ENCODE measurements around the gene NAV2. TPM values are rescaled to one million over a fixed set of nuclear protein-coding genes. Genes with fewer than 3 reads are reported as not detected.

NAV2 gene
- total RNA-seq, 1 experiment from 2014 or later: 46.3 TPM

DNA sequence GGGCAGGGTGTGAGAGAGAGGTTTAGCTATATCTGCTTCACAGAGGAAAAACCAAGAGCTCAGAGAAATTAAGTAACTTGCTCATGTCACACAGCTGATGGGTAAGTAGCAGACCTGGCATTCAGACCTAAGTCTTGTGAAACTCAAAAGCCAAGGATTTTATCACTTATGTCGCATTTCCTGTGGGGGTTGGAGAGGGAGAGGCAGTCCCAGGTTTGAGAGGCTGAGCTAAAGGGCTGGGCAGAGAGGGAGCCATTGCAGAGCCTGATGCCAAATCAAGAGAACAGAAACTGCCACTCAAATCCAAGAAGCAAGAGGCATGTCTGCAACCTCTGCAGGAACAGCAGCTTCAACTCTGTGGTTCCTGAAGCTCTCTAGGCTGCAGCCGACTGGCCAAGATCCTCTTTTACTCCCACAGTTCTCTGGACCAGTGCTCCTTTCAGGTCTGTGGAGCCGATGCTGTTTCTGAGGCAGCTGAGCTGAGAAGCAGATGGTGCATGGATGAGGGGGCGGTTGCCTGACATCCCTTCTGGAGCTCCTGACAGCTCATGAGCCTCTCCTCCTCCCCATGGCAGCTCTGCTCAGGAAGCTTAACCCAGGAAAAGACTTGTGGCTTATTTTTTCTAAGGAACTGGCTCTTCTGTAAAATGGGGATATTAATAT is 47.6 kb upstream of the NAV2 start:
- TF ChIP-seq, protein P1, sequence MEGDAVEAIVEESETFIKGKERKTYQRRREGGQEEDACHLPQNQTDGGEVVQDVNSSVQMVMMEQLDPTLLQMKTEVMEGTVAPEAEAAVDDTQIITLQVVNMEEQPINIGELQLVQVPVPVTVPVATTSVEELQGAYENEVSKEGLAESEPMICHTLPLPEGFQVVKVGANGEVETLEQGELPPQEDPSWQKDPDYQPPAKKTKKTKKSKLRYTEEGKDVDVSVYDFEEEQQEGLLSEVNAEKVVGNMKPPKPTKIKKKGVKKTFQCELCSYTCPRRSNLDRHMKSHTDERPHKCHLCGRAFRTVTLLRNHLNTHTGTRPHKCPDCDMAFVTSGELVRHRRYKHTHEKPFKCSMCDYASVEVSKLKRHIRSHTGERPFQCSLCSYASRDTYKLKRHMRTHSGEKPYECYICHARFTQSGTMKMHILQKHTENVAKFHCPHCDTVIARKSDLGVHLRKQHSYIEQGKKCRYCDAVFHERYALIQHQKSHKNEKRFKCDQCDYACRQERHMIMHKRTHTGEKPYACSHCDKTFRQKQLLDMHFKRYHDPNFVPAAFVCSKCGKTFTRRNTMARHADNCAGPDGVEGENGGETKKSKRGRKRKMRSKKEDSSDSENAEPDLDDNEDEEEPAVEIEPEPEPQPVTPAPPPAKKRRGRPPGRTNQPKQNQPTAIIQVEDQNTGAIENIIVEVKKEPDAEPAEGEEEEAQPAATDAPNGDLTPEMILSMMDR (conservative IDR thresholded peaks at IDR 0.05): no peak
- Histone ChIP-seq H3K23me2 (ENCODE audit: insufficient read length, low read depth, low read length, poor library complexity, severe bottlenecking) (no peaks in the 10 kb centered on the region), H2BK120ac (ENCODE audit: low read depth, low read length, poor library complexity, severe bottlenecking) (no peak overlapping the region), H3K23ac (ENCODE audit: insufficient read length, low read depth, low read length) (no peak overlapping the region), H3K9ac (ENCODE audit: extremely low read depth, insufficient read length, low read length) (no peak overlapping the region), H4K5ac (ENCODE audit: insufficient read length, low read depth, low read length) (no peak overlapping the region), H3K9me3 (ENCODE audit: control insufficient read depth, low read depth, low read length) (no peaks in the 10 kb centered on the region), H2AK5ac (ENCODE audit: insufficient read length, low read length) (no peak overlapping the region), H3K4ac (ENCODE audit: low read depth, low read length) (no peak overlapping the region), H2BK12ac (ENCODE audit: insufficient read length, low read depth, low read length) (no peak overlapping the region), H3K14ac (ENCODE audit: insufficient read depth, low read length) (no peak overlapping the region; the same call in 1 of the 2 replicates), H2BK5ac (ENCODE audit: insufficient read length, low read length) (no peak overlapping the region), H3K27ac (ENCODE audit: insufficient read length, low read depth, low read length) (no peak overlapping the region), H3T11ph (ENCODE audit: low read length) (no peak overlapping the region), H3K4me1 (ENCODE audit: insufficient read depth, low read length) (peaks cover 9% of the 10 kb centered on the region), H3K18ac (ENCODE audit: insufficient read length, low read depth, low read length) (no peak overlapping the region), H3K79me1 (ENCODE audit: insufficient read depth, low read depth, low read length, poor library complexity, severe bottlenecking) (no peaks in the 10 kb centered on the region), H2AFZ (ENCODE audit: low read length) (no peak overlapping the region), H2BK20ac (ENCODE audit: low read depth, low read length, poor library complexity, severe bottlenecking) (no peak overlapping the region), H3K79me2 (ENCODE audit: insufficient read depth, low read length) (no peaks in the 10 kb centered on the region), H3K56ac (ENCODE audit: insufficient read length, low read depth, low read length) (no peak overlapping the region), H3K27me3 (ENCODE audit: insufficient read depth, low read length) (no peaks in the 10 kb centered on the region), H4K91ac (ENCODE audit: insufficient read length, low read depth, low read length) (no peak overlapping the region), H3K4me2 (ENCODE audit: insufficient read depth, insufficient read length, low read length) (no peak overlapping the region), H4K8ac (replicated peaks; ENCODE audit: insufficient read length, low read depth, low read length) (no peak overlapping the region), H2BK15ac (ENCODE audit: low read depth, low read length) (no peak overlapping the region), H4K20me1 (ENCODE audit: control insufficient read depth, insufficient read depth, insufficient read length) (no peaks in the 10 kb centered on the region)
- WGBS (ENCODE audit: extremely low coverage, insufficient read length, low lambda C conversion rate): no CpG with 5 or more reads among the region's 4 CpGs
- DNase-seq: no peak
- H3K27me3 Mint-ChIP-seq (ENCODE audit: low read depth): peaks cover 2% of the 10 kb centered on the region; the same call in 1 of the 2 replicates
- peaks cover 0 to 3% of the 10 kb centered on the region in 2 experiments; a peak in 1 of 5 replicates for H3K9me3 Mint-ChIP-seq
- H3K4me1 Mint-ChIP-seq: peaks cover 6 to 13% of the 10 kb centered on the region in 2 experiments
- no peaks in the 10 kb centered on the region for H3K36me3 Mint-ChIP-seq (ENCODE audit: insufficient read depth in 1 of 3, low read depth in 3 of 3)
- no peak overlapping the region for H3K27ac Mint-ChIP-seq
- H3K4me3 Mint-ChIP-seq: no peak overlapping the region
